Nucleus accumbens (tissue), 56 donors: ENCODE results near the gene ALG12.

Experiments used
- DNase-seq, 56 donors: peaks; one replicate each; lab custom pipeline; 2025; lab: John Stamatoyannopoulos, UW

Gene ALG12

DNA sequence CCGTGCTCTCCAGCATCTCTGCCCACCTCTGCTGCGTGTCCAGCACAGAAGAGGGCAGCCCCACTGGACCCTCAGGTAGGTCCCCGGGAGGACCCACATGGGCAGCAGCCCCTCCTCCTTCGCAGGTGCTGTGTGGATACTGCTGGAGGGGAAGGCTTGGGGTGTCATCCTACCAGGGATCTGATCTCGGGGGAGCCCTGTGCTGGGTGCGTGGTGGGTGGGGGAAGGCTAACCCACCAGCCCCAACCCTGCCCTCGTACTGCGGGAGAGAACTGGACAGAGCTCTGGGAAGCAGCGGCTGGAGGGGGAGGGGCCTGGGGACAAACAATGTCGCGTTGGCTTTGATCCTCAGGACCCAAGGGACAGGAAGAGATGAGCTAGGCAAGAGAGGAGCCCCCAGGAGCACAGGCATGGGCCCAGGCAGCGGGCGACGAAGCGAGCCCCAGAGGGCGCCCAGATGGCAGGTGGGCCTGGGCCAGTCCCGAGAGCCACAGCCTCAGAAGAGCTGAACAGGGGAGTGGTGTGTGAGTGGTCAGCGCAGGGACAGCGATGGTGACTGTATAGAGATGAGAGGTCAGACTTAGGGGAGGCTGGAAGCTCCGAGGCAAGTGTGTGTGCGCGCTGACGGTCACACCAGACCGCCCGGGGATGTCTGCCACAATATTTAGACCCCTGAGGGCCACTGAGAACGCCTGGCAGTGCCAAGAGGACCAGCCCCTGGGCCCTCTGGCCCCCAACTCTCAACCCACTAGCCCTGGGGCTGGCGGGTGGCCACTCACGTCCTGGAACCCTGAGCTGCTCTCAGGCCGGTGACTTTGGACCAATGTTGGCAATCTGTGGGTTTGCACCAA is 40.9 kb upstream of the ALG12 start:
- no peak for DNase-seq

DNA sequence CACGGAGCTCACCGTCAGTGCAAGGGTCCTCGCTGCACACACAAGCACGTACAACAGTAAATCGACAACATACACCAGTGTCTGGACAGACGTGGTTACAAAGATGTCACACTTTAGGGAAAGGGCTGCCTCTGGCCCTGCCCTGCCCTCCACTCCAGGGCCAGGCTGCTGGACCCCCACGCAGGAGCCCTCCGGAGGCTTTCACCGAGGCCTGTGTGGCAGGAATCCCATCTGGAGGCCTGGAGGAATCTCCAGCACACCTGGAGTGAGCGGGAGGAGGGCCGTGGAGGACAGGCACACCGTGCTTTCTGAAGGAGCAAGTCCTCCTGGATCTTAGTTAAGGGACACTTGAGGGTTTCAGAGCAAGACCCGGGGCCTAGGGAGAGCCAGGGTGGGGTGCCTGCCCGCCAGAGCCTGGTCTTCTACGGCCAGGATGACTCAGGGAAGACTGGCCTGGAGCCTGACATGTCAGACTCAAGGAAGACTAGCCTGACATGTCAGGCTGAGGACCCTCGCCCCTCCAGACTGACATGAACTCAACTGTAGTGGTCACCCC is 40.2 kb upstream of the ALG12 start:
- DNase-seq, result no peak

DNA sequence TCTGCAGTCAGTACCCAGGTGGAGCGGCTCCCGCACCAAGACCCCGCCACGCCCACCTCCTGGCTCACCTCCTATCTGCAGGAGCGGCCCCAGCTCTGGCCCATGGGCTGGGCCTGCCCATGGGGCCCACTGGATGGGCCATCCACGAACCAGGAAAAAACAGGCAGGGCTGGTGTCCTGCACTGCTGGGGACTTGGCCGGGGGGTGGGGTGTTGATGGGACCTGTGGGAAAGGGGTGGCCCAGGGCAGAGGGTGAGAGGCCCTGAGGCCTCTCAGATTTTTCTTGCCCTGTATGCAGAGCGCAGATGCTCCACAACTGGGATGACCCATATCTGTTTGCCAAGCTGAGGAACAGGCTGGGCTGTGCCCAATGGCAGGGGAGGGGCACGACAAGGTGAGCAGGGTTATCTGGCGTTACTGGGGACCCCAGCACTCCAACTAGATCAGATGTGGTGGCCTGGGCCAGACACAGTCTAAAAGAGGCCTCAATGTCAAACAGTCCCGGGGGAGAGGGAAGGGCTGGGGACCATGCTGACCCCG is 39.7 kb upstream of the ALG12 start:
- no peak for DNase-seq

DNA sequence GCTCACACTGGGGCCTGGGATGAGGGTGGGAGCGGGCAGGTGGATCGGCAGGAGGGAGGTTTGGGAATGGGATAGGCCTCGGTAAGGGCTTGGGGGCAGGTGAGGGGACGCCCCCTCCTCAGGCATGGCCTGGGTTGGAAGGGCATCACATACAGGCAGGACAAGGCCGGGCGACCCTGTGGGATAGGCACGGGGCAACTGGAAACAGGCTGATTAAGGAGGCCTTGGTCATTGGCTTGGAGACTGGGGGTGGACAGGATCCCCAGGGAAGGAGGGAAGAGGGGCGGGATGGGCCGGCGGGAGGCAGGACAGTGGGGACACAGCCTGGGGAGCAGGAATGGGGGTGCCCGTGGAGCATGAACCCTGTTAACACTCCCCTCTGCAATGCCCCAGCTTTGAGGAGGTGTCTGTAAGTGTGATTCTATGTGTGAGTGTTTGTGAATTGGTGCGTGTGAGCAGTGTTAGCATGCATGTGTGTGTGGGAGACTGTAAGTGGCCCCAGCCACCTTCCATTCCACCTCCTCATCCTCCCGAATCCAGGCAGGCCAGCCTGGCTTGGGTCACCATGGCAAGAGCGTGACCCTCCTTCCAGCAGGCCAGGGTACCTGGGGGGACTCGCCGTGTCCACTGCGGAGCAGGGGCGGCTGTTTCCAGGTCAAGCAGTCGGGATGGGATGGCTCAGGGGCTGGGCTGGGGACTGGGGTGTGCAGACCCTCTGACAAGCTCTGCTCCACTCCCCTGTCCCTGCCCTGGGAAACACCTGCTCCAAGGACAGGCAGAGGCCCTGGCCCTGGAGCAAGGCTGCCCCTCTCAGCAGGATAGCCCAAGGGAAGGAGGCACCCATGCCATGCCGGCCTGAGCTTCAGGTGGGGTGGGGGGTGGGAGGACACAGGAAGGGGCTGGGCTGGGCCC is 38.9 kb upstream of the ALG12 start:
- DNase-seq, result no peak

DNA sequence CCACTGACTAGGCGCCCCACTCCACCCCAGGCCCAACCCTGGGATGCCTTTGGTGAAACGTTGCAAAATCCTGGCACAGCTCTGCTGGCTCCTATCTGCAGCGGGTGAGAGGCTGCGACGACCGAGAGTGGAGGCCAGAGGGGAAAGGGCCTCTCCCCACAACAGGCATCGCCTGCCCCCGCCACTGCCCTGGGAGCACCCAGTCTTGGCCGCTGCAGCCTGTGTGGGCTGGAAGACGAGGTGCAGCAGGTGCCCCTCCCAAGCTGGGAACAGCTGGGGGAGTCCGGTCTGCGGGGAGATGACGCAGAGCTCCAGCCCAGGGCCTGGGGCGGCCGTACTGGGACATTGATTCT is 38.2 kb upstream of the ALG12 start:
- no peak for DNase-seq

DNA sequence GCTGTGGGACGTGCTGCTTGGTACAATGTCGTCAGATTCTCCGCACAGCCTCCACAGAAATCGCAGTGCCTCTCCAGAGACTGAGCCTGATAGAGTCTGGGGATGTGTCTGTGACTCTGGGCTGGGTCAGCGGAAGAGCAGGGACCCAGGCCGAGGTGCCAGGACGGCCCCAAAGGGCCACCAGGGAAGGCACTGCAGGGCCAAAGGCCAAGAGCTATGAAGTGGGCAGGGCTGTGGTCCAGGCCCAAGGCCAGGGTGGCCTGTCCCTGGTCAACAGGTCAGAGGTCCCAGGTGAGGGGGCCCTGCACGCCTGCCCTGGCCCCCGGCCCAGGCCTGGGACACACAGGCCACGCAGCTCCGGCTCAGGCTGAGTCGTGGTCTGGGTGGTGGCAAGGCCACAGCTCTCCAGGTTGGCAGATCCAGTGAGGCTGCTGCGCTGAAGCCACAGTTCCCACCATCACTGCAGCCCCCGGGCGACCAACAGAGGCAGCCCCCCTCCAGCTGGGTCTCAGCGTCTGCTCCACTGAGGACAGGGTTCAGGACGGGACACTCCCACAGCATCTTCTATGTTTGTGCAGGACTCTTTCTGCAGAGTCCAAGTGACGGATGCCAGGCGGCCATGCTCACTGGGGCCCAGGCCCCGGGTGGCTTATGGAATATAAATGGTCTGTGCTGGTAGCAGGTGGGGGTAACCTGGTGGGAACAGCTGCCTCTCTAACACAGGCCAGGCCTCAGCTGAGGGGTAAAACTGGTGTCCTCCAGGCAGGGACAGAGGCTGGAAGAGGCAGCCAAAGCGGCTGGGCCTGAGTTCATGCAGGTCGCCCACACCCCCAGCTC is 37.6 kb upstream of the ALG12 start:
- no peak for DNase-seq

DNA sequence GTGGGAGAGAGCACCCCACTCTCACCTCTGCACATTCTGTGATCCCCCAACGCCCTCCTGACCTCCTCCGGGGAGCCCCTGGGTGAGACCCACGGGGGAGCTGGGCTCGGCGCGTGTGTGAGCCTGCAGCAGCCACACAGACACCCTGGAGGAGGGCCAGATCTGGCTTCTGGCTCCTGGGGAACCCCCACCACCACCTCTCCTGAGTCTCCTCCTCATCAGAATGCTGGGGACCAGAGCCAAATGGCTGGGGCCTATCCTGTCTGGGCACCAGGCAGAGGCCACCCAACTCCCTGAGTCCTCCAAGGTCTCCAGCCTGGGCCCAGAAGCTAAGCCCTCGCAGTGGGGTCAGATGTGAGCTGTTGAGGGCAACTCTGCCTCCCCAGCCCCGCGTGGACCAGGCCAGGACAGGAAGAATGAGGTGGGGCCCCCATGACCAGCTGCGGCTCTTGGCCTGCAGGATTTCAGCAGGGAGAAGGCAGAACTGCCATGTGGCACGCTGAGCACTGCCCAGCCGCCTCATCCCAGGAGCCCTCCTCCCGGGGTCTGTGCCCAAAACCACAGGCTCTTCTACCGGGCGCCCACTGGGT is 36.8 kb upstream of the ALG12 start:
- no peak for DNase-seq

DNA sequence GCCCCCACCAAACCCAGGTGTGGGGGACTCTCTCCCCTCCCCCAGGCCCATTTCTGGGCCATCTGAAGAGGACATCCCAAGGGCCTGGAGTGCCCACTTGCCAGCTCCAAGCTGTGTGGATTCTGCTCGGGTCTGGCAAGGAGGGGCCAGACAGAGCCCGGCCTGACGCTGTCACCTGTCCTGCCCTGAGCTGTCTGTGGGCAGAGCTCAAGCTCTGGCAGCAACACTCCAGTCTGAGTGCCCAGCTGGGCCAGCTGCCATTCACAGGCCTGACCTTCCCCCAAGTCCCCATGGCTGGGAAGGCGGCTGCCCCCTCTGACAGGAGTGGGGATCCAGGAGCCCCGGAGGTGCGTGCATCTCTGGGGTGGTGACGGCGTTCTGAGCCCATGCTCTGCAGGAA is 36.1 kb upstream of the ALG12 start:
- DNase-seq, result peak in 4 of 56 donors; percentile 19 to 37 (median 24)

DNA sequence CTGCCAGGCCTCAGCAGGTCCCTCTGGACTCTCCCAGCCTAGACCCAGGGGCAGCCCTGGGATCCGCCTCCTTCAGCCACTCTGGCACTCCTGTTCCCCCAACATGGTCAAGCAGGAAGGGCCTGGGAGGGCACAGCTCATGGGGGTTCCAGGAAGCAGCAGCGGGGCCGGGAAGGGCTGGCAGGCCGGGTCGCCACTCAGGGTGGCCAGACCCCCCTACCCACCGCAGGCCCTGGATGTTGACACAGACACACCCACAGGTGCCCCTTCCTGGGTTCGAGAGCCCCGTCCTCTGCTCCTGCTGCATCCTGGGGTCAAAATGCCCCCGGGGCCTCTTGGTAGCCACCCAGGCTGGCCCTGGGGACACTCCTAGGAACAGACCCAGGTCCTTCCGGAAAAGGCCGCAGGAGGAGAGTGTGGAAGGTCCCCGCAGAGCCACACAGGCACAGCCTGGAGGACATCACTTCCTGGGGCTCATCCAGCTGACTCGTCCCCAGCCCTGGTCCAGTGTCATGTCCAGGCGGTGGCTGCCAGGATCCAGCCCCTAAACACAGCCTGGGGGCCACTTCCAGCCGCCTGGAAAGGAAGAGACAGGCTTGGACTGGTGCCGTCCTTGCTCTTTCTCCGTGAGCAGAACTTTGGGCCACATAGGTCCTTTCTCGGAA is 35.6 kb upstream of the ALG12 start:
- DNase-seq, result no peak

DNA sequence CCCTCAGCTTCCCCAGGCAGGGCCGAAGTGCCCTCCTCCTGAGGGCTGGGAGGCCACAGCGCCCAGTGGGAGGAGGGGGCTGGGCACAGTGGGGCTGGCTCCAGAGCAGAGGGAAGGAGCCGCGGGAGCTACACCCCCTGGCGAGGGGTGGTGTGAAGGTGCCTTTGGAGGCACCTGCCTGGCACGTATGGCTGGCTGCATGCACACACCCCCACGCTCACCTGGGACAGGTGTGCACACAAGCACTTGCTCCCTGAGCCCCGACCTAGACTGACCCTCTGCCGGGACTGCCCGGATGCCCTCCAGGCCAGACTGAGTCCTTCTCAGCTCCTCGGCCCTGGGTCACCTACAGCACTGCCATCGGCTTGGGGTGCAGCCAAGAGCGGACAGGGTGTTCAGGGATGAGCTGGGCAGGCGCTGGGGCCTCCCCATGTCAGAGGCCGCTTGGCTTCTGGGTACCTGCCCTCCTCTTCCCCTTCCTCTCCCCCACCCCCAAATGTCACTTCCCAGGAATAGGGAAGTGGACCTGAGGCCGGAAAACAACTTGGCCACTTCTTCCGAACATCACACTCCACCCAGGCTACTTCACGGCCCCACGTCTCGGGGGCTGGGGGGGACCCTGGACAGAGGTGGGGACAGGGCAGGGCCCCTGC is 34.9 kb upstream of the ALG12 start:
- no peak for DNase-seq

DNA sequence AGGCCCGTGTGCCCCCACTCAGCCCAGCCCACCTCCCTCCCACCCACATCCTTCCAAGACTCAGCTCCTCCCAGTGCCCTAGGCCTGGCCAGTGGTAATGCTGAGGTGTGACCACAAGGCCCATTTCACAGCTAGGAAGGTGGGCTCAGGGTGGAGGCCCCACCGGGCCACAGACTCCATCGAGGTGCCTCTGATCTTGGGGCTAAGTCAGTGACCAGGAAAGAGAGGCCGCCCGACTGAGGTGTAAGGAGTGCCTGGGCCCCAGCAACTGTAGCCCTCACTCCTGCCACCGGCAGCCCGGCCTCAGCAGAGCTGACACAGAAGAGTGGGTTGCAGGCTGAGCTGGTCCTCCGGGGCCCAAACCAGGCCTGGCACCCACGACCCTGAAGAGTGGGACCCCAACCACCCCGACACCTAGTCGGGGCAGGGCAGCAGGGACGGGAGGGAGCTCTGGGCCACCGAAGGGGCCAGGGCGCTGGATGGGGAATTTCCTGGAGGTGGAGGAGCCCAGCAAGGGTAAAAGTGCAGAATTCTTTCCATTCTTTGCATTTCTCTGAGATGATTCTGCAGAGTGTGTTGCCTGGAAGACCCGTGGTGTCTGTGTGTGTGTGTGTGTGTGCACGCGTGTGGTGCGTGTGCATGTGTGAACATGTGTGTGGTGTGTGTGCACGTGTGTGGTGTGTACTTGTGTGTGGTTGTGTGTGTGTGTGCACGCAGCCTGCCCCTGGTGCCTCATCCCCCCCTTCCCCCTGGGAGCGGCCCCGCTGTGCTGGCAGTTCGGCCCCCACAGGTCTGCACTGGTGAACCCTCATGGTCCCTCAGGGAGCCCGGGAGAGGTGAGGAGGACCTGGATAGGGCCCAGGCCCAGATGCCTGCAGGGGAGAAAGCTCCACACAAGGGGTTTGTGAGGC is 34.0 kb upstream of the ALG12 start:
- no peak for DNase-seq

DNA sequence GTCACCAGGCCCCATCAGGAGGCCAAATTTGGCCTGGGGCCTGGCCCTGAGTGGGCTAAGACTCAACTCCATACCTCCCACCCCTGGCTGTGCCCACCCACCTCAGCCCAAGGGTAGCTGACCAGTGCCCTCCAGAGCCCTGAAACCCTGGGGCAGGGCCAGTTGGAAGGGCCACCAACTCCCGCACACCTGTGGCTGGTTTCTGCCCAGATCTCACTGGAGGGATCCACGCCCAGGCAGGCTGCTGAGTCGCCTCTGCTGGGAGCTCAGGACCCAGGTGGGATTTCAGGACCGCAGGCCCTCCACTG is 33.4 kb upstream of the ALG12 start:
- DNase-seq, result no peak

DNA sequence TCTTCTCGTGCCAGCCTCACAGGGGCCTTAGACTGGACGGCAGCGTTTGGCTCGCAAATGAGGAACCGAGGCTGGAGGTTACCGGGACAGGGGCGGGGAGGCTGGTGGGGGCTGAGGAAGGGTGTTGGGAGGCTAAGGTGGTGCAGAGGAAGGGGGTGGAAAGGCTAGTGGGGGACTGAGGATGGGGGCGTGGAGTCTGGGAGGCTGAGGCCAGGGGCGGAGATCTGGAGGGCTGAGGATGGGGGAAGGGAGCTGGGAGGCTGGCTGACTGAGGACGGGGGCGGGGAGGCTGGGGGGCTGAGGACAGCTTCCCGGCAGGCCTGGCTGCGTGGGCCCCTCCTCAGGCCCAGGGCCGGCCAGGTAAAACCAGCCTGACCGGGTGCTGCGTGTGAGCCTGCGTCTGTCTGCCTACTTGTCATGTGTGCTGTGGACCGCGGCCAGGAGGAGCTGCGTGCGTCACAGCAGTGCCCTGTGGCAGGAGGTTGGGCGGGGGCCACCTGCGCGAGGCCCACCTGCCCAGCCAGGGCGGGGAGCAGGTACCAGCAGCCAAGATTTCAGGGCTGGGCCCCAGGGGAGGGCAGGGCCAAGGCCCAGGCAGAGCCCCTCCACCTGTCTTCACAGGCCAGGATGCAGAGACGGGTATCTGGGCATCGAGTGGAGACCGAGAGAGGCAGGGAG is 32.9 kb upstream of the ALG12 start:
- DNase-seq, result no peak

DNA sequence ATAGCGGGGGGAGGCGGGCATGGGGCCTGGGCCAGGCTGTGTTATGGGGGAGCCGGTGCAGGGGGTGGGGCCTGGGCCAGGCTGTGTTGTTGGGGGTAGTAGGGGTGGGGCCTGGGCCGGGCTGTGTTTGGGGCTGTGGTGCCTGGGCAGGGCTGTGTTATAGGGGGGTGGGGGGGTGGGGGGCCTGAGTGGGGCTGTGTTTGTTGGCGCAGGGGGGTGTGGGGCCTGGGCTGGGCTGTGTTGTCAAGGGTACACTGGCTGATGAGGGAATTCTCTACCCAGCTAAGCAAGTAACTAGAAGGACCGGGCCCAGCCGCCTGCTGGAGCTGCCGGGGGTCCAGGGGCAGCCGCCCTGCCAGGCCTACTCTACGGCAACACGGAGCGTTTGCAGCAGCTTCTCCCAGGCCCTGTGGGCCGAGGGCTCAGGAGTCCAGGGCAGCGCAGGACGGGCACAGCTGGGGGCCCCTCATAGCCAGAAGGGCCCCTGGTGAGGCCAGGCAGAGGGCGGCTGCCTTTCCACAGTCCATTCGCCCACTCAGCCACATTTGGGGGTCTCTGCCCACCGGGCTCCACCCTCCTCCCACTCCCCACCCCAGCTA is 32.3 kb upstream of the ALG12 start:
- no peak for DNase-seq

DNA sequence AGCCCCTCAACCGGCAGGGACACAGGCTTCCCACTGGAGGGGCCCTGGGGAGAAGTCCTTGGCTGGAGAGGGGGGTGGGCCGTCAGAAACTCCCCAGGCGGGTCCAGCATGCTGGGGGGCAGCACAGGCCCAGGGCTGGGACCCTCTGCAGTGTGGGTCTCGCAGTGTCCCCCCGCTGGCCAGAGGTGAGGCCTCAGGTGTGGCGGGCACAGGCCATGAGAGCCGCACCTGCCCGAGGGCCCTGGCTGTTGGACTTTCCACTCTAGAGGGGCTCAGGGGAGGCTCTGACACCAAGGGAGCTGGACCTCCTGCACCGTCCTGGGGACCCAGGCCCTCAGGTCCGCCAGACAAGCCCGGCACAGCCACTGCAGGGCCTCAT is 31.7 kb upstream of the ALG12 start:
- DNase-seq, result no peak

DNA sequence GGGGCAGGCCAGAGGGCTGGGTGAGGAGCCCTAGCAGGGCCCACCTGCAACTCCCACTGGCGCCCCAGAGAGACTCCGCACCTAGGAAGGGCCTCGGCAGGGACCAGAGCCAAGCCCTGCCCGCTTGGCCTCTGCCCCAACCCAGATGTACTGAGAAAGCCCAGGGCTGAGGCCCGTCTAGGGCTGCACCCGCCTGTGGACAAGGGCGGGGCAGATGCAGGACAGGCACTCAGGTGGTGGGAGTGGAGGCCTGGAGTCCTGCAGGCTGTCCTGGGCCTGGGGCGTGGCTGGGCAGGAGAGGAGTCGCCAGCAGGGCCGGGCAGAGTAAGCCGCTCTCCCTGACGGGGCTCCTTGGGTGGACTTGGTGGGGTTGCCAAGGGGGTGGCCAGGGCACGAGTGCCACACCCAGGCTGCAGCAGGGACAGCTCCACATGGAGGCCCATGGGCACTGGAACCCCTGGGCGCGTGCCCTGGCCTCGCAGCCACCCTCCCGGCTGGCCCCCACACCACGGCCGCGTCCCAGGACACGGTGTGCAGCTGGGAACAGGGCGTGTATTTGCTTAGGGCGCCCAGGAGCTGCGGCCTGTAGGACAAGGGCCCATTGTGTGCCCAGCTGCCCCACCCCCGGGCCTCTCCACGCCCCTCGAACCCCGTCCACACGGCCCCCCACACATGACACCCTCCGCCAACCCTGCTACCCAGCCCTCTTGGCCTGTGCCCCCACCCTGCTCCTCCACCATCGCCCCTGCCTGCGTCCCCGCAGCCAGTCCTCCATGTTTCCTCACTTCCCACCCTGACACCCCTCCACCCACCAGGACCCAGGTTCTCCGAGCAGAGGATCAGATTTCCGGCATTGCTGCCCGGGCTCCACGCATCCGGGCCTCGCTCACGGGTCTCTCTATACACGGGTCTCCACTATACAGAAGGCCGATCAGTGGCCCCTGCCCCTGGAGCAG is 31.0 kb upstream of the ALG12 start:
- DNase-seq, result no peak
